Retinal pigment epithelial cell (primary cell): ENCODE data around the gene TBC1D12.

Experiments
- DNase-seq: peaks from one replicate; pipeline ENCODE4 v3.0.0-alpha.2; 2010; ENCODE audit warnings: low read depth
- H3K4me3 ChIP-seq: 2 replicates; pipeline ENCODE4 v1.5.1; 2011; ENCODE audit warnings: mild to moderate bottlenecking, low read length, control low read depth, moderate library complexity
- TF ChIP-seq, protein P1 (sequence below): conservative IDR thresholded peaks from 2 replicates; pipeline ENCODE4 v1.5.1; 2011; ENCODE audit warnings: low read depth, low read length, control low read depth, inconsistent platforms

TBC1D12 gene

DNA sequence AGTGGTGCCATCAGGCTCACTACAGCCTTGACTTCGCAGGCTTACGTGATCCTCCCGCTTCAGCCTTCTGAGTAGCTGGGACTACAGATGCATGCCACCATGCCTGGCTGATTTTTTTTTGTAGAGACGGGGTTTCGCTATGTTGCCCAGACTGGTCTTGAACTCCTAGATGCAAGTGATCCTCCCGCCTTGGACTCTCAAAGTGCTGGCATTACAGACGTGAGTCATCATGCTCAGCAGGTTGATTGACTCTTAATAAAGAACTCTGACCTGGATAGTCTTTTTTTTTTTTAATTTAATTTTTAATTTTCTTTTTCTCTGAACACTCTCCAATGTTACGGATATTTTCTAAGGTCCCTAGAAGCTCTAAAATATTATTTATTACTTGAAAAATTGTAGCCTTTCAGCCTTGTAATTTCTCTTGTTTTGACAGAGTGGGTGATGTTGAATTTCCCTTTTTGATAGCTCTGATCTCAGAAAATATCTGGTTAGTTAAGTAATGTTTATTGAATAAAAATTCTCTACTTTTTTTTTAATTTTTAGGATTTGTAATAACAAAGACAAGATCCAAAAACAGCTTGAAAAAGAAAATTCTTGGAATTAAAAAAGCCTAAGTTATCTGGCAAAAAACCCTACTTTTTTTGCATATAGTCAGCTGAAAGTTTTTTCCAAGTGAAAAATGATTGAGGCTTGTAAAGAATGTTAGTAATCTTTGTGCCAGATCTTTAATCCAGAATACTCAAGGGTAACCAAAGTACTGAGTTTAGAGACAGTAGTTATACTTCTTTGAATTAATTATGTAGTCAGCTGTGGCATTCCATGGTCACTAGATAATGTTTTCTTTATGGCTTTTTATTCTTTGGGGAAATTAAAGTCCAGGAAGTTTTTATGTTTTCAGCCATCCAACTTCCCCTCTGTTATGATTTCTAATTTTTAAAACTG is 26.7 kb downstream of the TBC1D12 start:
- H3K4me3 ChIP-seq: no peak overlapping the region
- TF ChIP-seq, protein P1, sequence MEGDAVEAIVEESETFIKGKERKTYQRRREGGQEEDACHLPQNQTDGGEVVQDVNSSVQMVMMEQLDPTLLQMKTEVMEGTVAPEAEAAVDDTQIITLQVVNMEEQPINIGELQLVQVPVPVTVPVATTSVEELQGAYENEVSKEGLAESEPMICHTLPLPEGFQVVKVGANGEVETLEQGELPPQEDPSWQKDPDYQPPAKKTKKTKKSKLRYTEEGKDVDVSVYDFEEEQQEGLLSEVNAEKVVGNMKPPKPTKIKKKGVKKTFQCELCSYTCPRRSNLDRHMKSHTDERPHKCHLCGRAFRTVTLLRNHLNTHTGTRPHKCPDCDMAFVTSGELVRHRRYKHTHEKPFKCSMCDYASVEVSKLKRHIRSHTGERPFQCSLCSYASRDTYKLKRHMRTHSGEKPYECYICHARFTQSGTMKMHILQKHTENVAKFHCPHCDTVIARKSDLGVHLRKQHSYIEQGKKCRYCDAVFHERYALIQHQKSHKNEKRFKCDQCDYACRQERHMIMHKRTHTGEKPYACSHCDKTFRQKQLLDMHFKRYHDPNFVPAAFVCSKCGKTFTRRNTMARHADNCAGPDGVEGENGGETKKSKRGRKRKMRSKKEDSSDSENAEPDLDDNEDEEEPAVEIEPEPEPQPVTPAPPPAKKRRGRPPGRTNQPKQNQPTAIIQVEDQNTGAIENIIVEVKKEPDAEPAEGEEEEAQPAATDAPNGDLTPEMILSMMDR: no peak
- no peak for DNase-seq

DNA sequence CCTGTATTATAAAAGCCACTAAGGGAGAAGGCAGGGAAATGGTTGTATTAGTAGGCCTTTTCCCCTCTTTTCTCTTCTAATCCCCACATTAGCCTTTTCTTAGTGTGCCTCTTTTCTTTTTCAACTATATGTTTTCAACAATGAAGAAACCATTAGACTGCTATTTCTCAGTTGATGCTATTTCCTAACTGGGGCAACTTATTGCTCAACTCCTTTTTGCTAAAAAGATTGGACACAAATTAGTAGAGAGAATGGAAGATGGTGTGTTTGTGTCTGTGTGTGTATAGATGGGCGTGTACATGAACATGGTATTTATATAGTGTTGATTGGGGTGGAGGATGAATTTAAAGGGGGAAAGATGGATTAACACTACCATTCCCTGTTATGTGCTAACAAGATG is 28.4 kb downstream of the TBC1D12 start:
- H3K4me3 ChIP-seq: no peak overlapping the region
- DNase-seq: no peak
- TF ChIP-seq, protein P1: no peak

DNA sequence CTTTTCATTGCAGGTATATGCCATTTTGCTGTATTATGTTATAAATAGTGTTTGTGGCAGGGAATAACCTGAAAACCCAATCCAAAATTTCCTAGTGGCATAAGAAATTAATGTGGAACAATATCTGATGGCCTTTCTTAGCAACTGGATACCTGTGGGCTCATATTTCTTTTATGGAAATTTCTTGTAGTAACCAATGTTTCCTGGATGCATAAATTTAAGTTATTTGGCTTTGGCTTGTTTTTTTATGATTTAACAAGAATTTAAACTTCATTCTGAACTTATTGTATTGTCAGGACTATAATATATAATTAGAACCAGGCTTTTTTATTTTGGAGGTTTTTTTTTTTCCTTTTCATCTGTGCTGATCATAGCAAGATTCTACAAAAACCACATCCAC is 30.1 kb downstream of the TBC1D12 start:
- TF ChIP-seq, protein P1: no peak
- no peak overlapping the region for H3K4me3 ChIP-seq
- DNase-seq: no peak

GRCh38 chr10:94439275-94439861 is 37.0 kb downstream of the TBC1D12 start:
- no peak for DNase-seq
- TF ChIP-seq, protein P1: peak; percentile 29
- H3K4me3 ChIP-seq: no peak overlapping the region

DNA sequence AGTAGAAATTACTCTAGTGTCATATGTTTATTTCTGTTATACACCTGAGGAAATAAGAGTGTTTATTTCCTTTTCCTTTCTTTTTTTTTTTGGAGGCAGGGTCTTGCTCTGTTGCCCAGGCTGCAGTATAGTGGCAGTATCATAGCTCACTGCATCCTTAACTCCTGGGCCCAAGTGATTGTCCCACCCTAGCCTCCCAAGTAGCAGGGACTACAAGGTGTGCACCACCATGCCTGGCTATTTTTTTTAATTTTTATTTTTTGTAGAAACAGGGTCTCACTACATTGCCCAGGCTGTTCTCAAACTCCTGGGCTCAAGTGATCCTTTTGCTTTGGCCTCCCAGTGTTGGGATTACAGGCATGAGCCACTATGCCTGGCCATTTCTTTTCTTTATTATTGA is 37.8 kb downstream of the TBC1D12 start:
- TF ChIP-seq, protein P1: no peak
- no peak for DNase-seq
- H3K4me3 ChIP-seq: no peak overlapping the region

DNA sequence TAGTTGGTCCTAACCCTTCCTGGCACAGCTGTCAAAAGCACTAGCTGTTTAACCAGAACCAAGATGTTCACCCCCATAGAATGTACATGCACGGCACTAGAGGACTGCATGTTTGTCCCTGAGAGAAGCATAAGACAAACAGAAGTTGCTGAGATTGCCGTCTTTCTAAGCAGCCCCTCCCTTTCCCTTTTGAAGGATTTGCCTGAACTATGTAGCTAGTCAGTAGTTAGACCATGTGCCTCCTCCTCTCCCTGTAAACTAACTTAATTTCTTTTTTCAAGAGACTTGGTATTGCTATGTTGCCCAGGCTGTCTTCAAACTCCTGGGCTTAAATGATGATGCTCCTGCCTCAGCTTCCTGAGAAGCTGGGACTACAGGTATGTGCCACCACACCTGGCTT is 40.7 kb downstream of the TBC1D12 start:
- no peak overlapping the region for H3K4me3 ChIP-seq
- DNase-seq: no peak
- TF ChIP-seq, protein P1: no peak
